GM12872 (cell line): ENCODE measurements around the gene NUBP2.

ENCODE experiments used
- CTCF ChIP-seq: IDR thresholded peaks from 3 replicates; pipeline ENCODE4 v1.5.1; 2011; ENCODE audit warnings: low read depth, mild to moderate bottlenecking, low read length, moderate library complexity; ENCODE audit not compliant: insufficient read depth

NUBP2 gene

GRCh38 chr16:1823821-1824220 is 41.1 kb downstream of the NUBP2 start:
- TF ChIP-seq CTCF, result peak; percentile 31; the same call in 2 of the 3 replicates

- no peak for TF ChIP-seq CTCF
These were observed 42.7 kb downstream of the NUBP2 start for GRCh38 chr16:1825381-1825863.

- no peak for TF ChIP-seq CTCF
These were observed 43.3 kb downstream of the NUBP2 start for GRCh38 chr16:1825864-1826690.

GRCh38 chr16:1826691-1827573 is 44.2 kb downstream of the NUBP2 start, which contains the start of the genes FAHD1 and HAGH:
Gene FAHD1 (plus strand): TSS chr16:1827206. CDS start chr16:1827239, 33 bp downstream.
Gene HAGH (minus strand): TSS chr16:1826825. CDS start chr16:1826787, 38 bp downstream.
- TF ChIP-seq CTCF, result no peak

- no peak for TF ChIP-seq CTCF
These were observed 46.1 kb downstream of the NUBP2 start for GRCh38 chr16:1828645-1829410.

GRCh38 chr16:1830213-1830612 is 47.5 kb downstream of the NUBP2 start:
- TF ChIP-seq CTCF, result no peak
